ENCODE results near the gene RFTN2. TPM values are rescaled to one million over a fixed set of nuclear protein-coding genes. Genes with fewer than 3 reads are reported as not detected.
A peak's percentile ranks its signal among the peaks of the same experiment; 100 is the strongest.

The RFTN2 gene
- total and polyA plus RNA-seq, 2 of the 13 experiments (the other 11 are each of a cell fraction or from before 2014, with no cell fraction given): not detected

- TF ChIP-seq TERF1 (CRISPR knock-in tag; IDR thresholded peaks at IDR 0.05): no peak
- TF ChIP-seq SMAD1 (CRISPR knock-in tag; IDR thresholded peaks at IDR 0.05; ENCODE audit: borderline replicate concordance, low read depth): peak; percentile 94
- no peak for TF ChIP-seq ZSCAN20 (CRISPR knock-in tag; IDR thresholded peaks at IDR 0.05; ENCODE audit: borderline replicate concordance)
- TF ChIP-seq SMARCC2 (IDR thresholded peaks at IDR 0.05): no peak
- TF ChIP-seq ZGPAT (CRISPR knock-in tag; IDR thresholded peaks at IDR 0.05): no peak; the same call in 1 of the 2 replicates
- no peak for TF ChIP-seq HNRNPH1 (optimal IDR thresholded peaks at IDR 0.05; ENCODE audit: low read depth, low read length)
- TF ChIP-seq SIN3A (IDR thresholded peaks at IDR 0.05; ENCODE audit: borderline replicate concordance, low read depth, low read length): peak; percentile 98
- no peak; the same call in 1 of the 2 replicates for TF ChIP-seq SOX13 (IDR thresholded peaks at IDR 0.05)
- TF ChIP-seq SOX13 (CRISPR knock-in tag; conservative IDR thresholded peaks at IDR 0.05 in 1 of 2, IDR thresholded peaks at IDR 0.05 in 1 of 2): peak in 1 of 2 experiments; percentile 45; a peak in 1 of 4 replicates
- TF ChIP-seq SIX4 (CRISPR knock-in tag; IDR thresholded peaks at IDR 0.05): peak; percentile 13; the same call in 1 of the 2 replicates
- TF ChIP-seq ZNF891 (CRISPR knock-in tag; IDR thresholded peaks at IDR 0.05): peak; percentile 34; the same call in 1 of the 2 replicates
- TF ChIP-seq CERS6 (CRISPR knock-in tag; IDR thresholded peaks at IDR 0.05): no peak
- no peak for TF ChIP-seq PAX8 (CRISPR knock-in tag; IDR thresholded peaks at IDR 0.05; ENCODE audit: borderline replicate concordance)
- no peak for TF ChIP-seq FOXA1 (IDR thresholded peaks at IDR 0.05)
- TF ChIP-seq FOXA1 (CRISPR knock-in tag; IDR thresholded peaks at IDR 0.05): no peak; the same call in 1 of the 2 replicates
- TF ChIP-seq ZNF691 (CRISPR knock-in tag; IDR thresholded peaks at IDR 0.05; ENCODE audit: borderline replicate concordance, low read depth): peak; percentile 59; the same call in 1 of the 2 replicates
- TF ChIP-seq IRX3 (CRISPR knock-in tag; IDR thresholded peaks at IDR 0.05; ENCODE audit: borderline replicate concordance, low read depth): no peak
- TF ChIP-seq ZHX1 (CRISPR knock-in tag; IDR thresholded peaks at IDR 0.05; ENCODE audit: low read depth): 0 out of 2 replicates have a peak, but pooled peaks have one; percentile 31
- TF ChIP-seq HINFP (CRISPR knock-in tag; IDR thresholded peaks at IDR 0.05; ENCODE audit: low read depth): peak; percentile 88; the same call in 1 of the 2 replicates
Measured at GRCh38 chr2:197705121-197705911, 29.9 kb upstream of the RFTN2 start, which contains the start of gene MARS2 (continued).

Measured in HepG2 (cell line).